ENCODE results near the gene EIF3K. TPM values are rescaled to one million over a fixed set of nuclear protein-coding genes. Genes with fewer than 3 reads are reported as not detected.

Gene EIF3K
- 277 and 490 TPM in 2 replicates for total RNA-seq

GRCh38 chr19:38618590-38619360 lies at the start of gene EIF3K:
Gene EIF3K, plus strand, starts transcription at chr19:38619188. Its CDS starts 81 bp downstream, at chr19:38619269.

GRCh38 chr19:38617764-38618589 lies 1.0 kb upstream of the EIF3K start, which contains the start of gene MAP4K1:
Gene MAP4K1, minus strand, starts transcription at chr19:38617953. Its CDS starts 58 bp downstream, at chr19:38617895.

GRCh38 chr19:38647368-38647965 lies 28.5 kb downstream of the EIF3K start, which contains the start of gene ACTN4:
Gene ACTN4, plus strand, starts transcription at chr19:38647649. Its CDS starts 97 bp downstream, at chr19:38647746.

Other genes with a start within 250 kb of the EIF3K start
- 368 and 478 TPM in 2 replicates for gene PSMD8, start 244.6 kb upstream of the EIF3K start, total RNA-seq
- 0.28 and 0.77 TPM in 2 replicates for gene GGN, start 231.2 kb upstream of the EIF3K start, total RNA-seq
- 2.5 and 3.3 TPM in 2 replicates for gene SPRED3, start 230.5 kb upstream of the EIF3K start, total RNA-seq
- gene FAM98C, start 216.1 kb upstream of the EIF3K start, total RNA-seq: 9.0 and 9.6 TPM in 2 replicates
- gene RASGRP4, start 193.0 kb upstream of the EIF3K start, total RNA-seq: not detected in 2 replicates
- gene RYR1, start 185.5 kb upstream of the EIF3K start, total RNA-seq: under 0.01 and 1.1 TPM in 2 replicates
- 0.19 and 0.85 TPM in 2 replicates for gene MAP4K1, start 1.2 kb upstream of the EIF3K start, total RNA-seq
- 226 and 336 TPM in 2 replicates for gene ACTN4, start 28.5 kb downstream of the EIF3K start, total RNA-seq
- gene CAPN12, start 125.3 kb downstream of the EIF3K start, total RNA-seq: 0.28 TPM in 1 of 2 replicates, not detected in the other
- gene LGALS7, start 154.3 kb downstream of the EIF3K start, total RNA-seq: not detected in 2 replicates
- gene LGALS7B, start 170.0 kb downstream of the EIF3K start, total RNA-seq: not detected in 2 replicates
- under 0.01 TPM in 1 of 2 replicates, not detected in the other for gene LGALS4, start 193.8 kb downstream of the EIF3K start, total RNA-seq
- 12.4 and 14.6 TPM in 2 replicates for gene ECH1, start 212.6 kb downstream of the EIF3K start, total RNA-seq
- 167 and 308 TPM in 2 replicates for gene HNRNPL, start 230.8 kb downstream of the EIF3K start, total RNA-seq